ENCODE results near the gene HMG20A. TPM values are rescaled to one million over a fixed set of nuclear protein-coding genes. Genes with fewer than 3 reads are reported as not detected.

HMG20A gene
- total and polyA plus RNA-seq, 2 of the 13 experiments (the other 11 are each of a cell fraction or from before 2014, with no cell fraction given), result 28.0 to 35.2 TPM

GRCh38 chr15:77496715-77497109 is 76.0 kb downstream of the HMG20A start (continued):
- no peak for TF ChIP-seq ZNF569 (CRISPR knock-in tag; IDR thresholded peaks at IDR 0.05; ENCODE audit: borderline replicate concordance)
- 0 out of 2 replicates have a peak, but pooled peaks have one; percentile 35 for TF ChIP-seq RXRB (CRISPR knock-in tag; IDR thresholded peaks at IDR 0.05; ENCODE audit: borderline replicate concordance)
- TF ChIP-seq ZNF350 (CRISPR knock-in tag; IDR thresholded peaks at IDR 0.05; ENCODE audit: borderline replicate concordance, low read depth), result peak; percentile 54; the same call in 1 of the 2 replicates
- TF ChIP-seq ZFP1 (CRISPR knock-in tag; IDR thresholded peaks at IDR 0.05), result no peak
- peak; percentile 63; the same call in 1 of the 2 replicates for TF ChIP-seq KDM3A (CRISPR knock-in tag; IDR thresholded peaks at IDR 0.05; ENCODE audit: low read depth)
- TF ChIP-seq NRL (CRISPR knock-in tag; IDR thresholded peaks at IDR 0.05; ENCODE audit: borderline replicate concordance), result no peak
- no peak for TF ChIP-seq RBM39 (IDR thresholded peaks at IDR 0.05; ENCODE audit: low read depth, low read length, poor library complexity, severe bottlenecking)
- peak; percentile 53; the same call in 1 of the 2 replicates for TF ChIP-seq ZSCAN25 (CRISPR knock-in tag; IDR thresholded peaks at IDR 0.05)
- TF ChIP-seq CEBPG (CRISPR knock-in tag; IDR thresholded peaks at IDR 0.05), result peak; percentile 94
- peak; percentile 45; the same call in 1 of the 2 replicates for TF ChIP-seq TFDP1 (CRISPR knock-in tag; IDR thresholded peaks at IDR 0.05; ENCODE audit: borderline replicate concordance)
- TF ChIP-seq ELF3 (CRISPR knock-in tag; IDR thresholded peaks at IDR 0.05), result 0 out of 2 replicates have a peak, but pooled peaks have one; percentile 45
- TF ChIP-seq ZBTB42 (CRISPR knock-in tag; IDR thresholded peaks at IDR 0.05), result peak; percentile 99
- TF ChIP-seq PHF21A (CRISPR knock-in tag; IDR thresholded peaks at IDR 0.05), result peak; percentile 75
- TF ChIP-seq KLF16 (CRISPR knock-in tag; IDR thresholded peaks at IDR 0.05), result peak in 1 of 2 experiments; percentile 57; a peak in 1 of 4 replicates
- TF ChIP-seq ZNF691 (CRISPR knock-in tag; IDR thresholded peaks at IDR 0.05; ENCODE audit: borderline replicate concordance, low read depth), result 0 out of 2 replicates have a peak, but pooled peaks have one; percentile 31
- TF ChIP-seq ZNF775 (CRISPR knock-in tag; IDR thresholded peaks at IDR 0.05; ENCODE audit: borderline replicate concordance), result no peak
- no peak for TF ChIP-seq NONO (IDR thresholded peaks at IDR 0.05)
- TF ChIP-seq NONO (CRISPR knock-in tag; conservative IDR thresholded peaks at IDR 0.05), result no peak
- TF ChIP-seq CEBPB (IDR thresholded peaks at IDR 0.05; ENCODE audit: borderline replicate concordance, low read depth, low read length), result peak; percentile 96
- TF ChIP-seq KDM2A (CRISPR knock-in tag; IDR thresholded peaks at IDR 0.05; ENCODE audit: borderline replicate concordance, low read depth), result peak; percentile 79; the same call in 1 of the 2 replicates
- TF ChIP-seq ZNF414 (CRISPR knock-in tag; IDR thresholded peaks at IDR 0.05), result 0 out of 2 replicates have a peak, but pooled peaks have one; percentile 33
- no peak for TF ChIP-seq TOPORS (CRISPR knock-in tag; IDR thresholded peaks at IDR 0.05)
- peak; percentile 57; the same call in 1 of the 2 replicates for TF ChIP-seq ZNF687 (CRISPR knock-in tag; IDR thresholded peaks at IDR 0.05)
- TF ChIP-seq ARHGAP35 (CRISPR knock-in tag; IDR thresholded peaks at IDR 0.05; ENCODE audit: borderline replicate concordance), result 0 out of 2 replicates have a peak, but pooled peaks have one; percentile 5

All from HepG2 (cell line).